ENCODE results near the gene NT5C2.

DNA sequence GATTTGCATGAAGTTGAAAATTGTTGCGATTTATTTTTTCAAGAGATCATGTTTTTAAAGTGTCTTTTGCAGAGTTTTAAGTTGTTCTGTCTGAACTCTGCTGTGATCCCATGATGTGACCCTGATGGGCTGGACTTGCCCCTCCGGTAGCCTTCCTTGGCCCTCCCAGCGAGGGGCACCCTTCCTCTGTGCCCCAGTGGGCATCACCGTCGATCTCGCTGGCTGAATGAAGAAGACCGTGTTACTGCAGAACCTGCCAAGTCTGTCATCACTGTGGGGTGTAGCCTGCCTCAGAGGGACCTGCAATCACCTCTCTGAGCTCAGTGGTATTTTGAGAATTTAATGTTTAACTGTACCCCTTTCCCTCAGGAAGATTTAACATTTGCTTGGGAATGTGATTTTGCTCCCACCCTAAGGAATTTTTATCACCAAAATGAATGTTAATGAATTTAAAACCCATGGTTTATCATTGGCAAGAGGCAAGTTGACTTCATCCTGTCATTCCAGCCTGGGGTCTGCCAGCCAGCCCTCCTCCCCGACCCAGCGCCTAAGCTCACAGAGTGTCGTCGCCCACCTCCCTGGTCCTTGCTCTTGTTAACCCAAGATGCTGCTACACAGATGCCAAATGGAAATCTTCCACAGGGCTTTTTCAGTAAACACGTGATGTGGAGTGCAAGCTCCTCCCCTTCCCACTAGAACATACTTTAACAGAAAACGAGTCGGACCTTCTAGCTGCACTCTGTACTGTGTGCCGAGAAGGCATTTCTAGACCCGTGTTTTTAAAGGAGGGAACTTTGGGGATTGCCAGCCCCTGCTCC lies 115.4 kb downstream of the NT5C2 start:
- TF ChIP-seq CTCF (IDR thresholded peaks at IDR 0.05) (no peak), POLR2A (IDR thresholded peaks at IDR 0.05) (no peak), POLR2AphosphoS5 (IDR thresholded peaks at IDR 0.05) (no peak), EP300 (IDR thresholded peaks at IDR 0.05) (no peak)

All from sigmoid colon (tissue), 4 donors.